Measurements from ENCODE around the gene GXYLT1.
"Not testable (repeated sequence)": the region's sequence is repeated elsewhere in the genome, so short reads cannot be mapped to it uniquely, and the experiment has no call there.

GXYLT1 gene

GRCh38 chr12:42094277-42094676 lies 50.4 kb downstream of the GXYLT1 start:
- peak; percentile 58 for DNase-seq

- DNase-seq, result peak; percentile 23
Measured at GRCh38 chr12:42091769-42092168, 52.9 kb downstream of the GXYLT1 start.

DNA sequence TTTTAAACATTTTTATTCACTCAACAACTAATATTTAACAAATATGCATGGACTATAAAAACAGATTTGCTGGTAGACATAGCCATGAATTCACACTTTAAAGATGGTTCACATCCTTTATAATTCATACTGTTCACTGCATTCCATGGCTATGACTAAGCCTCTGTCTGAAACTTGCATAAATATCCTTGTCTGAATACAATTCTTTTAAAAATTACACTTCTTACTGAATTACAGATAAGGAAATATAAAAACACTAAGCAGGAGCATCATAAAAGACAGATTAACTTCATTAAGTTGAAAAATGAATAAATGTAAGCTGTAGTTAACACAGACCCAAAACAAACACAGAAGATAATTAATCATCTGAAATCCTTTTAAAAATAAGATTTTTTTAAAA lies 53.8 kb downstream of the GXYLT1 start:
- DNase-seq, result peak; percentile 81

- DNase-seq, result peak; percentile 19
Measured at GRCh38 chr12:42086031-42086430, 58.6 kb downstream of the GXYLT1 start.

GRCh38 chr12:42085594-42085993 lies 59.1 kb downstream of the GXYLT1 start:
- no peak for DNase-seq

DNA sequence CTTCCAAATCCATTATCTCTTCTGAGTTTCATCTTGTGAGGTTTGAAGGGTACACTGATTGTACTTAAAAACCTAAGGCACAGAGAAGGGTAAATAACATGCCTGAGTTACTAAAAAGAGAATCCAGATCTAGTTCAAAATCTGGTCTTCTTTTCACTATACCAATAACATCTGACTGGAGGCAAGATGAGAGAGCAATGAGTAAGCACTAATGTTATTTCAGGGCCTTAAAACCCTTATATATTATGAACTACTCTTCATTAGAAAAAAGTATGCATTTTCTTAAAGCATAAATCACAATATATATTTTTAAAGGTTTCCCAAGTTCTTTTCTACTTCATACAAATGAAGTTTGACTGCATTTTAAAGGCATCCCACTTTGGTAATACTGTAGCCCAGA lies 60.2 kb downstream of the GXYLT1 start:
- peak; percentile 5 for DNase-seq

GRCh38 chr12:42076976-42077375 lies 67.7 kb downstream of the GXYLT1 start:
- no peak for DNase-seq

GRCh38 chr12:42070036-42070435 lies 74.6 kb downstream of the GXYLT1 start:
- no peak for DNase-seq

- no peak for DNase-seq
Measured at GRCh38 chr12:42059127-42059526, 85.5 kb downstream of the GXYLT1 start.

DNA sequence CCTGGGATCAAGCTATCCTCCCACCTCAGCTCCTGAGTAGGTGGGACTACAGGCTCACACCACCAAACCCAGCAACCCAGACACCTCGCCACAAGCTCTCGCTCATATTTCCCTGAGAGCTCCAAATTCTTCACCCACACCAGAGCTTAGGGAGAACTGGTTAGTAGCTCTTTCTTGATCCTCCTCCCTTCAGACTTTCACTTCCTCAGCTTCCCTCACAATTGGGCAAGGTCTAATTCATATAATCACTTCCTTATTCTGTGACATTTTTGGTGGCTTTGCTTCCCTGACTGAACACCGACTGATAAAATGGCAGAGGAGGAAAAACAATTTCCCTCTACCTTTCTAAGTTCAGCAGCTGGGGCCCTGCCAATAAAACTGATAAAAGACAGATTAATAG lies 88.5 kb downstream of the GXYLT1 start:
- no peak for DNase-seq

- DNase-seq, result no peak
Measured at GRCh38 chr12:42053456-42053855, 91.2 kb downstream of the GXYLT1 start.

- DNase-seq, result not testable (repeated sequence)
Measured at GRCh38 chr12:42048980-42049379, 95.7 kb downstream of the GXYLT1 start.

GRCh38 chr12:42039577-42039976 lies 105.1 kb downstream of the GXYLT1 start:
- no peak for DNase-seq

DNA sequence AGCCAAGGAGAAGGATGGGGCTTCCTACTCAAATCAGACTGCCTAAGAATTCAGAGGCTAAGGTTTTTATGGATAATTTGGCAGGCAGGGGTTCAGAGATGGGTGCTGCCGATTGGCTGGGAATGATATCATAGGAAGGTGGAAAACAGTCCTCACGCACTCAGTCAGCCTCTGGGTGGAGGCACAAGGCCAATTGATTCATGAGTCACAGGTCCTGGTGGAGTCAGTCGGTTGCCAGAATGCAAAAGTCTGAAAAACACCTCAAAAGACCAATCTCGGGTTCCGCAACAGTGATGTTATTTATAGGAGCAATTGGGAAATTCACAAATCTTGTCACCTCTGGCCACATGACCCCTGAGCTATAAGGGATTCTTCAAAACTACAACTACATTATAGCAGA lies 105.5 kb downstream of the GXYLT1 start:
- peak; percentile 53 for DNase-seq

- no peak for DNase-seq
Measured at GRCh38 chr12:42031847-42032564, 112.7 kb downstream of the GXYLT1 start.

Measured in fibroblast of skin of right biceps (primary cell).